ENCODE results near the gene PBRM1. TPM values are rescaled to one million over a fixed set of nuclear protein-coding genes. Genes with fewer than 3 reads are reported as not detected.
"Not testable (repeated sequence)": the region's sequence is repeated elsewhere in the genome, so short reads cannot be mapped to it uniquely, and the experiment has no call there.

Gene PBRM1
- total and polyA plus RNA-seq, 4 donors = 7.1 to 65.7 (median 38.7) TPM

DNA sequence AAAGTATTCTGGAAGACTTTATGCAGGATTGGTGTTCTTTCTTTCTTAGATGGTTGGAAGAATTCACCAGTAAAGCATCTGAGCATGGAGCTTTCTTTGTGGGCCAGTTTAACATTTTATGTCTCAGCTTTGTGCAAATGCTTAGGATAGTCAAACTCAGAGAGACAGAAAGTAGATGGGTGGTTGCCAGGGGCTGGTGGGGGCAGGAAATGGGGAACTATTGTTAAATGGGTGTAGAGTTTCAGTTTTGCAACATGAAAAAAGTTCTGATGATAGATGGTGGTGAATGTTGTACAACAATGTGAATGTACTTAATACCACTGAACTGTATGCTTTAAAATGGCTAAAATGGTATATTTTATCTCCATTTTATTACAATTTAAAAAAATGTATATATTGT, 45.0 kb upstream of the PBRM1 start:
- Histone ChIP-seq H3K9me3 (ENCODE audit: control insufficient read depth in 4 of 4, low read length in 3 of 4) (peaks cover 0 to 5% (median 3%) of the 10 kb centered on the region in 4 donors), H3K4me3 (ENCODE audit: low read depth in 1 of 3, low read length in 3 of 3) (no peak overlapping the region), H3K9ac (ENCODE audit: low read depth in 1 of 2, low read length in 2 of 2) (no peak overlapping the region), H3K27me3 (ENCODE audit: control insufficient read depth in 4 of 4, insufficient read depth in 4 of 4, low read length in 3 of 4) (no peaks in the 10 kb centered on the region), H3K4me1 (ENCODE audit: control insufficient read depth in 4 of 4, insufficient read depth in 4 of 4, low read length in 3 of 4) (no peaks in the 10 kb centered on the region), H3K36me3 (ENCODE audit: control insufficient read depth in 4 of 4, insufficient read depth in 3 of 4, low read depth in 1 of 4, low read length in 3 of 4) (peaks cover 13 to 31% (median 29%) of the 10 kb centered on the region in 4 donors), H3K27ac (ENCODE audit: low read depth in 1 of 2, low read length in 2 of 2) (no peak overlapping the region)
- no peak for DNase-seq (ENCODE audit: low spot score)
- no peak for TF ChIP-seq NR2F2 (IDR thresholded peaks at IDR 0.05)
- no peak for TF ChIP-seq SP1 (IDR thresholded peaks at IDR 0.05)
- no peak for TF ChIP-seq RXRA (IDR thresholded peaks at IDR 0.05)
- no peak for TF ChIP-seq YY1 (IDR thresholded peaks at IDR 0.05)
- TF ChIP-seq RAD21 (IDR thresholded peaks at IDR 0.05) = no peak
- TF ChIP-seq EGR1 (IDR thresholded peaks at IDR 0.05; ENCODE audit: low read depth in 2 of 2) = no peak
- TF ChIP-seq GABPA (IDR thresholded peaks at IDR 0.05 in 1 of 2, conservative IDR thresholded peaks at IDR 0.05 in 1 of 2) = no peak
- no peak for TF ChIP-seq FOXA1 (IDR thresholded peaks at IDR 0.05)
- no peak for TF ChIP-seq ZBTB33 (IDR thresholded peaks at IDR 0.05)
- TF ChIP-seq JUND (IDR thresholded peaks at IDR 0.05) = no peak
- TF ChIP-seq, protein P1, sequence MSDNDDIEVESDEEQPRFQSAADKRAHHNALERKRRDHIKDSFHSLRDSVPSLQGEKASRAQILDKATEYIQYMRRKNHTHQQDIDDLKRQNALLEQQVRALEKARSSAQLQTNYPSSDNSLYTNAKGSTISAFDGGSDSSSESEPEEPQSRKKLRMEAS (IDR thresholded peaks at IDR 0.05) = no peak
- TF ChIP-seq REST (IDR thresholded peaks at IDR 0.05) = no peak
- TF ChIP-seq TAF1 (conservative IDR thresholded peaks at IDR 0.05) = no peak
- TF ChIP-seq HNF4A (conservative IDR thresholded peaks at IDR 0.05) = no peak
- TF ChIP-seq HNF4G (IDR thresholded peaks at IDR 0.05) = no peak
- TF ChIP-seq, protein P2, sequence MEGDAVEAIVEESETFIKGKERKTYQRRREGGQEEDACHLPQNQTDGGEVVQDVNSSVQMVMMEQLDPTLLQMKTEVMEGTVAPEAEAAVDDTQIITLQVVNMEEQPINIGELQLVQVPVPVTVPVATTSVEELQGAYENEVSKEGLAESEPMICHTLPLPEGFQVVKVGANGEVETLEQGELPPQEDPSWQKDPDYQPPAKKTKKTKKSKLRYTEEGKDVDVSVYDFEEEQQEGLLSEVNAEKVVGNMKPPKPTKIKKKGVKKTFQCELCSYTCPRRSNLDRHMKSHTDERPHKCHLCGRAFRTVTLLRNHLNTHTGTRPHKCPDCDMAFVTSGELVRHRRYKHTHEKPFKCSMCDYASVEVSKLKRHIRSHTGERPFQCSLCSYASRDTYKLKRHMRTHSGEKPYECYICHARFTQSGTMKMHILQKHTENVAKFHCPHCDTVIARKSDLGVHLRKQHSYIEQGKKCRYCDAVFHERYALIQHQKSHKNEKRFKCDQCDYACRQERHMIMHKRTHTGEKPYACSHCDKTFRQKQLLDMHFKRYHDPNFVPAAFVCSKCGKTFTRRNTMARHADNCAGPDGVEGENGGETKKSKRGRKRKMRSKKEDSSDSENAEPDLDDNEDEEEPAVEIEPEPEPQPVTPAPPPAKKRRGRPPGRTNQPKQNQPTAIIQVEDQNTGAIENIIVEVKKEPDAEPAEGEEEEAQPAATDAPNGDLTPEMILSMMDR (IDR thresholded peaks at IDR 0.05; ENCODE audit: low read depth, low read length, missing input control) = no peak
- TF ChIP-seq, protein P3, sequence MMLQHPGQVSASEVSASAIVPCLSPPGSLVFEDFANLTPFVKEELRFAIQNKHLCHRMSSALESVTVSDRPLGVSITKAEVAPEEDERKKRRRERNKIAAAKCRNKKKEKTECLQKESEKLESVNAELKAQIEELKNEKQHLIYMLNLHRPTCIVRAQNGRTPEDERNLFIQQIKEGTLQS (IDR thresholded peaks at IDR 0.05) = no peak

DNA sequence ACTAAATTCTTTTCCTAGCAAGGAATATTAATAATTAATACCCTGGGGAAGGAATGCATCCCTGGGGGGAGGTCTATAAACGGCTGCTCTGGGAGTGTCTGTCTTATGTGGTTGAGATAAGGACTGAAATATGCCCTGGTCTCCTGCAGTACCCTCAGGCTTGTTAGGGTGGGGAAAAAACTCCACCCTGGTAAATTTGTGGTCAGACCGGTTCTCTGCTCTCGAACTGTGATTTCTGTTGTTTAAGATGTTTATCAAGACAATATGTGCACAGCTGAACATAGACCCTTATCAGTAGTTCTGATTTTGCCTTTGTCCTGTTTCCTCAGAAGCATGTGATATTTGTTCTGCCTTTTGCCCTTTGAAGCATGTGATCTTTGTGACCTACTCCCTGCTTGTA, 43.0 kb upstream of the PBRM1 start:
- peak in 1 of 2 donors; percentile 29 for TF ChIP-seq HNF4A (conservative IDR thresholded peaks at IDR 0.05)
- H3K9me3 ChIP-seq (ENCODE audit: control insufficient read depth in 4 of 4, low read length in 3 of 4); H3K27ac ChIP-seq (ENCODE audit: low read depth in 1 of 2, low read length in 2 of 2); H3K27me3 ChIP-seq (ENCODE audit: control insufficient read depth in 4 of 4, insufficient read depth in 4 of 4, low read length in 3 of 4); DNase-seq (ENCODE audit: low spot score); H3K4me1 ChIP-seq (ENCODE audit: control insufficient read depth in 4 of 4, insufficient read depth in 4 of 4, low read length in 3 of 4); H3K9ac ChIP-seq (ENCODE audit: low read depth in 1 of 2, low read length in 2 of 2); H3K4me3 ChIP-seq (ENCODE audit: low read depth in 1 of 3, low read length in 3 of 3): not testable (repeated sequence)
- 35% methylated on average over 3 of the region's 3 CpGs for WGBS
- H3K36me3 ChIP-seq (ENCODE audit: control insufficient read depth in 4 of 4, insufficient read depth in 3 of 4, low read depth in 1 of 4, low read length in 3 of 4) = peaks cover 8 to 20% (median 19%) of the 10 kb centered on the region in 4 donors

Data from liver (tissue), 9 donors.